ENCODE results near the gene TSPAN7. TPM values are rescaled to one million over a fixed set of nuclear protein-coding genes. Genes with fewer than 3 reads are reported as not detected.

TSPAN7 gene
- total RNA-seq, 1 experiment from 2014 or later: not detected

GRCh38 chrX:38578167-38578566, 16.8 kb downstream of the TSPAN7 start:
- no peaks in the 10 kb centered on the region for H3K4me1 Mint-ChIP-seq (ENCODE audit: insufficient read depth, unreplicated experiment)
- intact Hi-C loops (cut with micrococcal nuclease): no loop called here

GRCh38 chrX:38583181-38583580, 21.8 kb downstream of the TSPAN7 start:
- Mint-ChIP-seq H3K36me3 (ENCODE audit: insufficient read depth, unreplicated experiment) (no peaks in the 10 kb centered on the region), H3K27ac (ENCODE audit: low read depth, unreplicated experiment) (no peak overlapping the region), H3K4me1 (ENCODE audit: insufficient read depth, unreplicated experiment) (no peaks in the 10 kb centered on the region), H3K4me3 (ENCODE audit: unreplicated experiment) (no peak overlapping the region), H3K9me3 (ENCODE audit: unreplicated experiment) (no peaks in the 10 kb centered on the region), H3K27me3 (ENCODE audit: insufficient read depth, unreplicated experiment) (peaks cover 24% of the 10 kb centered on the region)
- DNase-seq (ENCODE audit: unreplicated experiment): no peak
- TF ChIP-seq CTCF (IDR thresholded peaks at IDR 0.05; ENCODE audit: unreplicated experiment): no peak
- ChIA-PET CTCF (no interaction called here), POLR2A (interaction anchor here (1.3 kb wide), 1 partner anchor 15 kb away, joined by 5 read pairs; no protein-coding TSS in a partner anchor)
- intact Hi-C loops (cut with micrococcal nuclease): no loop called here
- no TSS peak for BruUV-seq (replicated peaks)

More at GRCh38 chrX:38578167-38578566, 16.8 kb downstream of the TSPAN7 start:
- ChIA-PET CTCF (no interaction called here), POLR2A (no interaction called here)
- H3K4me3 Mint-ChIP-seq (ENCODE audit: unreplicated experiment): no peak overlapping the region
- H3K27ac Mint-ChIP-seq (ENCODE audit: low read depth, unreplicated experiment): no peak overlapping the region
- TF ChIP-seq CTCF (IDR thresholded peaks at IDR 0.05; ENCODE audit: unreplicated experiment): no peak
- H3K27me3 Mint-ChIP-seq (ENCODE audit: insufficient read depth, unreplicated experiment): peaks cover 34% of the 10 kb centered on the region
- no peaks in the 10 kb centered on the region for H3K9me3 Mint-ChIP-seq (ENCODE audit: unreplicated experiment)
- BruUV-seq (replicated peaks): no TSS peak
- H3K36me3 Mint-ChIP-seq (ENCODE audit: insufficient read depth, unreplicated experiment): no peaks in the 10 kb centered on the region
- no peak for DNase-seq (ENCODE audit: unreplicated experiment)

- no peak for DNase-seq (ENCODE audit: unreplicated experiment)
- Mint-ChIP-seq H3K36me3 (ENCODE audit: insufficient read depth, unreplicated experiment) (no peaks in the 10 kb centered on the region), H3K27me3 (ENCODE audit: insufficient read depth, unreplicated experiment) (peaks cover 50% of the 10 kb centered on the region), H3K4me1 (ENCODE audit: insufficient read depth, unreplicated experiment) (no peaks in the 10 kb centered on the region), H3K9me3 (ENCODE audit: unreplicated experiment) (no peaks in the 10 kb centered on the region), H3K4me3 (ENCODE audit: unreplicated experiment) (no peak overlapping the region), H3K27ac (ENCODE audit: low read depth, unreplicated experiment) (no peak overlapping the region)
- POLR2A ChIA-PET: no interaction called here
- CTCF ChIA-PET: no interaction called here
- TF ChIP-seq CTCF (IDR thresholded peaks at IDR 0.05; ENCODE audit: unreplicated experiment): no peak
- no TSS peak for BruUV-seq (replicated peaks)
- intact Hi-C loops (cut with micrococcal nuclease): no loop called here
Observed at GRCh38 chrX:38594434-38594833, 33.1 kb downstream of the TSPAN7 start.

GRCh38 chrX:38595801-38596200, 34.5 kb downstream of the TSPAN7 start:
- TF ChIP-seq CTCF (IDR thresholded peaks at IDR 0.05; ENCODE audit: unreplicated experiment): no peak
- no peak overlapping the region for H3K4me3 Mint-ChIP-seq (ENCODE audit: unreplicated experiment)
- no peak overlapping the region for H3K27ac Mint-ChIP-seq (ENCODE audit: low read depth, unreplicated experiment)

More at GRCh38 chrX:38595801-38596200, 34.5 kb downstream of the TSPAN7 start:
- intact Hi-C loops (cut with micrococcal nuclease): no loop called here
- Mint-ChIP-seq H3K36me3 (ENCODE audit: insufficient read depth, unreplicated experiment) (no peaks in the 10 kb centered on the region), H3K4me1 (ENCODE audit: insufficient read depth, unreplicated experiment) (no peaks in the 10 kb centered on the region), H3K27me3 (ENCODE audit: insufficient read depth, unreplicated experiment) (peaks cover 64% of the 10 kb centered on the region), H3K9me3 (ENCODE audit: unreplicated experiment) (no peaks in the 10 kb centered on the region)
- ChIA-PET POLR2A (interaction anchor here (0.6 kb wide), 1 partner anchor 231 kb away, joined by 3 read pairs; no protein-coding TSS in a partner anchor), CTCF (no interaction called here)
- no peak for DNase-seq (ENCODE audit: unreplicated experiment)
- no TSS peak for BruUV-seq (replicated peaks)
